ENCODE results near the gene HENMT1.

HENMT1 gene

DNA sequence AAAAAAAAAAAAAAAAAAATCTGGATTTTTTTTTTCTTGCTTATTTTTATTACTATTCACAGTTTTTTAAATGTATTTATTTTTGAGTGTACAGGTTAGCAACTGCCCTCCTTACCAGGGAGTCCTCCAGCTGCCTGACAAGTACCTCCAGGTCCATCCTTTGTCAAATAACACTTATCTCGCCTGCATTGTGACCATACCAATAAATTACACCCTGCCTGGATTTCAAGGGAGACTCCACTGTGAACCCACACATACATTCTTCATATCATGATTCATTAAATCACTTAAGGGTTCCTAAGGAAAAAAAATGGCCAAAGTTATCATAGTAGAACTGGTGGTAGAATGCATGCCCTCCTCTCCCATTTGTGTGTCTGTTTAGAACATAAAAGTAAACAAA lies 62.6 kb downstream of the HENMT1 start:
- TF ChIP-seq ZFX (IDR thresholded peaks at IDR 0.05), result no peak
- TF ChIP-seq, protein P1, sequence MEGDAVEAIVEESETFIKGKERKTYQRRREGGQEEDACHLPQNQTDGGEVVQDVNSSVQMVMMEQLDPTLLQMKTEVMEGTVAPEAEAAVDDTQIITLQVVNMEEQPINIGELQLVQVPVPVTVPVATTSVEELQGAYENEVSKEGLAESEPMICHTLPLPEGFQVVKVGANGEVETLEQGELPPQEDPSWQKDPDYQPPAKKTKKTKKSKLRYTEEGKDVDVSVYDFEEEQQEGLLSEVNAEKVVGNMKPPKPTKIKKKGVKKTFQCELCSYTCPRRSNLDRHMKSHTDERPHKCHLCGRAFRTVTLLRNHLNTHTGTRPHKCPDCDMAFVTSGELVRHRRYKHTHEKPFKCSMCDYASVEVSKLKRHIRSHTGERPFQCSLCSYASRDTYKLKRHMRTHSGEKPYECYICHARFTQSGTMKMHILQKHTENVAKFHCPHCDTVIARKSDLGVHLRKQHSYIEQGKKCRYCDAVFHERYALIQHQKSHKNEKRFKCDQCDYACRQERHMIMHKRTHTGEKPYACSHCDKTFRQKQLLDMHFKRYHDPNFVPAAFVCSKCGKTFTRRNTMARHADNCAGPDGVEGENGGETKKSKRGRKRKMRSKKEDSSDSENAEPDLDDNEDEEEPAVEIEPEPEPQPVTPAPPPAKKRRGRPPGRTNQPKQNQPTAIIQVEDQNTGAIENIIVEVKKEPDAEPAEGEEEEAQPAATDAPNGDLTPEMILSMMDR (conservative IDR thresholded peaks at IDR 0.05), result no peak
- H3K27ac ChIP-seq, result no peak overlapping the region
